ENCODE results near the gene SHPK.
A peak's percentile ranks its signal among the peaks of the same experiment; 100 is the strongest.

- TF ChIP-seq CTCF (IDR thresholded peaks at IDR 0.05) (no peak), POLR2A (IDR thresholded peaks at IDR 0.05) (peak; percentile 91), POLR2AphosphoS5 (IDR thresholded peaks at IDR 0.05) (peak; percentile 84)
Measured at GRCh38 chr17:3636154-3636907, at the start of gene SHPK, which contains the start of gene CTNS.

Data from prostate gland (tissue), 2 donors.